ENCODE data around the gene RTP5.

The RTP5 gene

DNA sequence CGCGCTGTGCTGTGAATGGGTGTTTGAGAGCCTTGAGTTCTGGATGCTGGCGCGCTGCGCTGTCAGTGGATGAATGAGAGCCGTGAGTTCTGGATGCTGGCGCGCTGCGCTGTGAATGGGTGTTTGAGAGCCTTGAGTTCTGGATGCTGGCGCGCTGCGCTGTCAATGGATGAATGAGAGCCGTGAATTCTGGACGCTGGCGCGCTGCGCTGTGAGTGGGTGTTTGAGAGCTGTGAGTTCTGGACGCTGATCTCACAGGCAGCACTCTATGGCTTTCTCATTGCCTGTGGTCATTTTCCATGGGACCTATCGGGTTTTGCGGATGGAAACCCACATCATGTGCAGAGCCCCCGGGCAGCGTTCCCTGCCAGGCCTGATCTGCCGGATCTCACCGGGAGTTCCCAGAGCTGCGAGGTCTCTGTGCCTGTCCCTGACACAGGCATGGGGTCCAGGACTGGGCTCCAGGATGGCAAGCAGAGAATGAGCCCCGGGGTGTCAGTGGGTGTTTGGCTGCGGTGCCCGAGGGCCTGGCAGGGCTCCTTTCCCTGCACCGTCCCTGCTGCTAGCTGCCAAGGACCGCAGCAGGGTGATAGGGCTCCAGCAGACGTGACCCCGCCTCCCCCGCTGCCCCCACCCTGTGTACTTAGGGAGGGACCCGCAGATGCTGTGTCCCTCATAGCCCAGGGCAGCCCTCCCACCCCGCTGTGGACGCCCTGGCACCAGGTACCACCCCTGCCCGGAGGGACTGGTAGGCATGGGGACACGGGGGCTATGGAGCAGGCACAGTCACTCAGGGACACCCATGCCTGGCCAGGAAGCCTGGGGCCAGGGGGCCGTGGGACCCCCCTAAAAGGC lies 20.5 kb upstream of the RTP5 start:
- Histone ChIP-seq H3K4me2 (ENCODE audit: low read length) (no peak overlapping the region), H3K4me1 (ENCODE audit: control insufficient read depth, low read length) (no peaks in the 10 kb centered on the region), H3K27me3 (ENCODE audit: control insufficient read depth, low read length) (peaks cover 4% of the 10 kb centered on the region), H3F3A (ENCODE audit: control insufficient read depth, insufficient read depth) (no peaks in the 10 kb centered on the region), H3K4me3 (ENCODE audit: low read length) (no peak overlapping the region), H3K9me3 (ENCODE audit: control insufficient read depth, insufficient read depth, low read length) (no peaks in the 10 kb centered on the region), H3K9me2 (replicated peaks; ENCODE audit: control insufficient read depth, low read length) (no peaks in the 10 kb centered on the region), H3K27ac (ENCODE audit: low read depth, low read length) (no peak overlapping the region), H3K36me3 (ENCODE audit: control insufficient read depth, low read length) (no peaks in the 10 kb centered on the region), H3K79me2 (ENCODE audit: control insufficient read depth, low read length) (no peaks in the 10 kb centered on the region), H4K20me1 (ENCODE audit: control insufficient read depth, insufficient read depth, low read depth, low read length) (no peaks in the 10 kb centered on the region)
- TF ChIP-seq EZH2phosphoT487 (IDR thresholded peaks at IDR 0.05; ENCODE audit: borderline replicate concordance, low read length), result no peak
- TF ChIP-seq, protein P1, sequence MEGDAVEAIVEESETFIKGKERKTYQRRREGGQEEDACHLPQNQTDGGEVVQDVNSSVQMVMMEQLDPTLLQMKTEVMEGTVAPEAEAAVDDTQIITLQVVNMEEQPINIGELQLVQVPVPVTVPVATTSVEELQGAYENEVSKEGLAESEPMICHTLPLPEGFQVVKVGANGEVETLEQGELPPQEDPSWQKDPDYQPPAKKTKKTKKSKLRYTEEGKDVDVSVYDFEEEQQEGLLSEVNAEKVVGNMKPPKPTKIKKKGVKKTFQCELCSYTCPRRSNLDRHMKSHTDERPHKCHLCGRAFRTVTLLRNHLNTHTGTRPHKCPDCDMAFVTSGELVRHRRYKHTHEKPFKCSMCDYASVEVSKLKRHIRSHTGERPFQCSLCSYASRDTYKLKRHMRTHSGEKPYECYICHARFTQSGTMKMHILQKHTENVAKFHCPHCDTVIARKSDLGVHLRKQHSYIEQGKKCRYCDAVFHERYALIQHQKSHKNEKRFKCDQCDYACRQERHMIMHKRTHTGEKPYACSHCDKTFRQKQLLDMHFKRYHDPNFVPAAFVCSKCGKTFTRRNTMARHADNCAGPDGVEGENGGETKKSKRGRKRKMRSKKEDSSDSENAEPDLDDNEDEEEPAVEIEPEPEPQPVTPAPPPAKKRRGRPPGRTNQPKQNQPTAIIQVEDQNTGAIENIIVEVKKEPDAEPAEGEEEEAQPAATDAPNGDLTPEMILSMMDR (IDR thresholded peaks at IDR 0.05; ENCODE audit: low read depth, low read length, poor library complexity, severe bottlenecking), result no peak

DNA sequence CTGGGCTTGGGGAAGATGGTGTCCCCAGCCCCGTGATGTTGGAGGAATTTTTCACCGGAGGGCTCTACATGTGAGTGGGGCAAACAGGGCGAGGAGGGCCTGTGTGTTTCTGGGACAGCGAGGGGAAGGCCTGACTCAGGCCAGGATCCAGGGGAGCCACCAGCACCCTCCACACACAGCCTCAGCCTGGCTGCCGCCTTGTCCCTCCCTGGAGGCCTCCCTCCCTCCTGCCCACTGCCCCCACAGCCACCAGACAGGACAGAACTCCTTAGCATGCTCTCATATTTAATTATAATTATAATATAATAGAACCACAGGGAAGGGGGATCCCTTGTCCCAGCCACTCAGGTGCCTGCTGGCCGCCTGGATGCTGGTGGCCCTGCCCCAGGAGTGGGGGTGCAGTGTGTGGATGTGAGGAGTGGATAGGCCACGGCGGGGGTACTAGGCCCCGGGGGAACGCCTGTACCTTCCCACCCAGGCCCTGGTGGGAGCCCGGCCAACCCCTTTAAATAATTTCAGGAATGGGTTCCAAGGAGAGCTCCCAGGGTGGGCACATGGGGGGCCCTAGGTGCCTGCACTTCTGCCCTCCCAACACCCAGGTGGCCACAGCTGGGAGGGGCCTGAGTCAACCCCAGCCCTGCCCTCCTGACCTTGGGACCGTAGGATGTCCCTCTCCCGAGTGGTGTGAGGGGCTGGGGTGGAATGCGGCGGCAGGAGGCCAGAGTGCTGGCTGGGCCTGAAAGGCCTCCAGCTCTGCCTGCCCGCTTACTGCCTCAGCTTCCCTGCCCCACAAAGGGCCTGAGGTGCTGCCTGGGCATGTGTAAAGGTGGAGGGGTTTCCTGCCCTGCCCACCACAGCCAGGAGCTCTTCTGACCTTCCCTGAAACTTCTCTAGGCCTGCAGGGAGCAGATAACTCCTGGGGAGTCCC lies 19.6 kb upstream of the RTP5 start:
- Histone ChIP-seq H3K4me1 (ENCODE audit: control insufficient read depth, low read length) (no peaks in the 10 kb centered on the region), H3F3A (ENCODE audit: control insufficient read depth, insufficient read depth) (no peaks in the 10 kb centered on the region), H3K9me3 (ENCODE audit: control insufficient read depth, insufficient read depth, low read length) (no peaks in the 10 kb centered on the region), H3K27ac (ENCODE audit: low read depth, low read length) (no peak overlapping the region), H3K79me2 (ENCODE audit: control insufficient read depth, low read length) (no peaks in the 10 kb centered on the region), H4K20me1 (ENCODE audit: control insufficient read depth, insufficient read depth, low read depth, low read length) (no peaks in the 10 kb centered on the region), H3K4me3 (ENCODE audit: low read length) (no peak overlapping the region), H3K27me3 (ENCODE audit: control insufficient read depth, low read length) (peaks cover 4% of the 10 kb centered on the region), H3K36me3 (ENCODE audit: control insufficient read depth, low read length) (no peaks in the 10 kb centered on the region), H3K4me2 (ENCODE audit: low read length) (no peak overlapping the region), H3K9me2 (replicated peaks; ENCODE audit: control insufficient read depth, low read length) (no peaks in the 10 kb centered on the region)
- no peak for TF ChIP-seq EZH2phosphoT487 (IDR thresholded peaks at IDR 0.05; ENCODE audit: borderline replicate concordance, low read length)
- TF ChIP-seq, protein P1 (IDR thresholded peaks at IDR 0.05; ENCODE audit: low read depth, low read length, poor library complexity, severe bottlenecking), result no peak

DNA sequence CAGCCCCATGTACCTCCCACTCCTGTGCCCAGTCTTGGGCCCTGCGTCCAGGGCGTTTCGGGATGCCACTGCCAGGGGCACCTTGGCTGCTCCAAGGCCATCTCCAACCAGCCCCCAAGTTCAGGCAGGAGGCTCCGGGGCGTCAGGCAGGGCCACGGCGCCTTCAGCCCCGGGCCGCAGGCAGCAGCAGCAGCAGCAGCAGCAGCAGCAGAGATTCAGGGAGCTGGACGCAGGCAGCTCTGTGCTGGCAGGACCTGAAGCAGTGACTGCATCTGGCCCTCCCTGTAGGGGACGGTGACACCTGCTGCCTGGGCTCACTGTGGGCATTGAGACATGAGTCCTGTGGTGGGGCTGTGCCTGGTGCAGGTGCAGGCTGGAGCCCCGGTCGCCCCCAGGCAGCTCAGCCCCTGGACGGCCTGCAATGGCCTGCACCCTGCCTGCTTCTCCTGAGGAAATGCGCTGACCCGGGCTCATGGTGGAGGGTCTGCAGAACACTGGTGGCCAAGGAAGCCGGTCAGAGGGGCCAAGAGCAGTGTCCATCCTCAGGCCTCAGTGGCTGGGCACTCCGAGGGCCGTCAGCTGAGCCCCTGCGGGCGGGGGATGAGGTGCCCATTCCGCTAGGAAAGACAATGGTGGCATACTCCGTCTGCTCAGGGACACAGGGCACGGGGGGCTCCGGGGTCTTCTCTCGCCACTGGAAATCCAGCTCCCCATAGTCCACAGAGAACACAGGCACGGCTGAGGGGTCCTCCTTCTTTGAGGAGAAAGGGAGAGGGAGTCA lies 18.8 kb upstream of the RTP5 start:
- H3K4me3 ChIP-seq (ENCODE audit: low read length), result no peak overlapping the region
- H3K4me2 ChIP-seq (ENCODE audit: low read length), result no peak overlapping the region
- H3K27ac ChIP-seq (ENCODE audit: low read depth, low read length), result no peak overlapping the region
- no peaks in the 10 kb centered on the region for H4K20me1 ChIP-seq (ENCODE audit: control insufficient read depth, insufficient read depth, low read depth, low read length)
- H3K79me2 ChIP-seq (ENCODE audit: control insufficient read depth, low read length), result no peaks in the 10 kb centered on the region
- TF ChIP-seq, protein P1 (IDR thresholded peaks at IDR 0.05; ENCODE audit: low read depth, low read length, poor library complexity, severe bottlenecking), result no peak
- TF ChIP-seq EZH2phosphoT487 (IDR thresholded peaks at IDR 0.05; ENCODE audit: borderline replicate concordance, low read length), result no peak
- H3K4me1 ChIP-seq (ENCODE audit: control insufficient read depth, low read length), result no peaks in the 10 kb centered on the region
- no peaks in the 10 kb centered on the region for H3K27me3 ChIP-seq (ENCODE audit: control insufficient read depth, low read length)
- no peaks in the 10 kb centered on the region for H3F3A ChIP-seq (ENCODE audit: control insufficient read depth, insufficient read depth)
- H3K9me2 ChIP-seq (replicated peaks; ENCODE audit: control insufficient read depth, low read length), result no peaks in the 10 kb centered on the region
- no peaks in the 10 kb centered on the region for H3K9me3 ChIP-seq (ENCODE audit: control insufficient read depth, insufficient read depth, low read length)
- no peaks in the 10 kb centered on the region for H3K36me3 ChIP-seq (ENCODE audit: control insufficient read depth, low read length)
